ENCODE results near the gene NFS1.
A peak's percentile ranks its signal among the peaks of the same experiment; 100 is the strongest.

NFS1 gene

GRCh38 chr20:35738410-35739179 is 39.4 kb upstream of the NFS1 start:
- peaks cover 92% of the 10 kb centered on the region for H3K79me2 ChIP-seq (ENCODE audit: low read length)
- no peaks in the 10 kb centered on the region for H3K9me2 ChIP-seq (replicated peaks; ENCODE audit: insufficient read depth, low read length)
- peaks cover 25% of the 10 kb centered on the region for H3F3A ChIP-seq (ENCODE audit: insufficient read depth, low read length)
- peaks cover 34% of the 10 kb centered on the region for H3K36me3 ChIP-seq (replicated peaks; ENCODE audit: insufficient read depth, low read length)
- H2AFZ ChIP-seq (ENCODE audit: low read length): no peak overlapping the region
- no peak overlapping the region for H3K27ac ChIP-seq (ENCODE audit: low read length)
- peak overlapping the region; percentile 14 for H3K4me2 ChIP-seq (ENCODE audit: low read depth, low read length)
- TF ChIP-seq EZH2 (optimal IDR thresholded peaks at IDR 0.05; ENCODE audit: low read depth, low read length) (no peak), CTCF (IDR thresholded peaks at IDR 0.05; ENCODE audit: low read length) (no peak), EZH2phosphoT487 (IDR thresholded peaks at IDR 0.05; ENCODE audit: low read length) (no peak)
- no peak overlapping the region for H3K9ac ChIP-seq (ENCODE audit: low read length)
- DNase-seq: no peak
- H3K4me1 ChIP-seq (ENCODE audit: low read length): peaks cover 13% of the 10 kb centered on the region
- peaks cover 63% of the 10 kb centered on the region for H4K20me1 ChIP-seq (ENCODE audit: insufficient read depth, low read length)
- no peaks in the 10 kb centered on the region for H3K27me3 ChIP-seq (replicated peaks; ENCODE audit: insufficient read depth, low read length)
- H3K9me3 ChIP-seq (replicated peaks; ENCODE audit: insufficient read depth, low read length): no peaks in the 10 kb centered on the region
- H3K4me3 ChIP-seq (ENCODE audit: low read length): 0 out of 2 replicates have a peak overlapping the region, but pooled peaks have one; percentile 1

- H3K79me2 ChIP-seq (ENCODE audit: low read length): peaks cover 96% of the 10 kb centered on the region
- no peaks in the 10 kb centered on the region for H3K9me3 ChIP-seq (replicated peaks; ENCODE audit: insufficient read depth, low read length)
- H3F3A ChIP-seq (ENCODE audit: insufficient read depth, low read length): peaks cover 18% of the 10 kb centered on the region
- peaks cover 13% of the 10 kb centered on the region for H3K4me1 ChIP-seq (ENCODE audit: low read length)
- DNase-seq: no peak
- H3K36me3 ChIP-seq (replicated peaks; ENCODE audit: insufficient read depth, low read length): peaks cover 37% of the 10 kb centered on the region
- H3K9me2 ChIP-seq (replicated peaks; ENCODE audit: insufficient read depth, low read length): no peaks in the 10 kb centered on the region
- TF ChIP-seq EZH2 (optimal IDR thresholded peaks at IDR 0.05; ENCODE audit: low read depth, low read length): no peak
- no peak for TF ChIP-seq EZH2phosphoT487 (IDR thresholded peaks at IDR 0.05; ENCODE audit: low read length)
- TF ChIP-seq CTCF (IDR thresholded peaks at IDR 0.05; ENCODE audit: low read length): no peak
- H4K20me1 ChIP-seq (ENCODE audit: insufficient read depth, low read length): peaks cover 70% of the 10 kb centered on the region
- no peak overlapping the region for H3K27ac ChIP-seq (ENCODE audit: low read length)
- no peak overlapping the region for H3K4me3 ChIP-seq (ENCODE audit: low read length)
- no peak overlapping the region for H3K4me2 ChIP-seq (ENCODE audit: low read depth, low read length)
- H2AFZ ChIP-seq (ENCODE audit: low read length): no peak overlapping the region
- H3K9ac ChIP-seq (ENCODE audit: low read length): no peak overlapping the region
- no peaks in the 10 kb centered on the region for H3K27me3 ChIP-seq (replicated peaks; ENCODE audit: insufficient read depth, low read length)
Observed at GRCh38 chr20:35737865-35738333, 38.7 kb upstream of the NFS1 start.

GRCh38 chr20:35735826-35736470 is 36.8 kb upstream of the NFS1 start:
- TF ChIP-seq EZH2phosphoT487 (IDR thresholded peaks at IDR 0.05; ENCODE audit: low read length) (no peak), CTCF (IDR thresholded peaks at IDR 0.05; ENCODE audit: low read length) (no peak), EZH2 (optimal IDR thresholded peaks at IDR 0.05; ENCODE audit: low read depth, low read length) (no peak)
- Histone ChIP-seq H3K9ac (ENCODE audit: low read length) (no peak overlapping the region), H3K79me2 (ENCODE audit: low read length) (peaks cover 100% of the 10 kb centered on the region), H3K36me3 (replicated peaks; ENCODE audit: insufficient read depth, low read length) (peaks cover 53% of the 10 kb centered on the region), H3F3A (ENCODE audit: insufficient read depth, low read length) (peaks cover 17% of the 10 kb centered on the region), H3K4me3 (ENCODE audit: low read length) (no peak overlapping the region), H3K4me2 (ENCODE audit: low read depth, low read length) (peak overlapping the region; percentile 32), H3K9me2 (replicated peaks; ENCODE audit: insufficient read depth, low read length) (no peaks in the 10 kb centered on the region), H3K27me3 (replicated peaks; ENCODE audit: insufficient read depth, low read length) (no peaks in the 10 kb centered on the region), H3K9me3 (replicated peaks; ENCODE audit: insufficient read depth, low read length) (no peaks in the 10 kb centered on the region), H2AFZ (ENCODE audit: low read length) (no peak overlapping the region), H3K27ac (ENCODE audit: low read length) (no peak overlapping the region), H4K20me1 (ENCODE audit: insufficient read depth, low read length) (peaks cover 86% of the 10 kb centered on the region), H3K4me1 (ENCODE audit: low read length) (peaks cover 13% of the 10 kb centered on the region)
- DNase-seq: no peak
